ENCODE data around the gene PIGH.

PIGH gene

DNA sequence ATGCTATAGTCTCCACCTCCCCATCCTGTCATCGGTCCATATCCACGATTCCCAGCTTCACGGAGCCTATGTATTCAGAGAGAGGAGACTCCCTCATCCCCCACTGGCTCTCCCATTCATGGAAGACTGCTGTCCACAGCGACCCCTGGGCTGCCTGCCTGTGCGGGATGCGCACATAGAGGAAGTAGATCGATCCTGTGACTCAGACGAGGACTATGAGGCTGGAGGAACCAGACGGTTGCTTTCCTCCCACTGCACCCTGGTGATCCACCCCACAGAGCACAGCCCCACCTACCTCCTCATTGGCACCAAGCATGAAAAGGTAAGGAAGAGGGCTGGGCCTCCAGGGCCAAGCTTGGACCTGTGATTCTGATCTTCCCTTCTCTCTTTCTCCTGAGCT is 24.4 kb downstream of the PIGH start:
- TF ChIP-seq ISL1 (CRISPR knock-in tag; IDR thresholded peaks at IDR 0.05) (no peak), ESRRG (CRISPR knock-in tag; IDR thresholded peaks at IDR 0.05) (no peak), TCF4 (CRISPR knock-in tag; IDR thresholded peaks at IDR 0.05; ENCODE audit: borderline replicate concordance) (no peak), CSRNP3 (CRISPR knock-in tag; IDR thresholded peaks at IDR 0.05) (no peak), ZC3H10 (CRISPR knock-in tag; IDR thresholded peaks at IDR 0.05) (no peak), ZNF70 (CRISPR knock-in tag; IDR thresholded peaks at IDR 0.05) (no peak), ZFP30 (CRISPR knock-in tag; IDR thresholded peaks at IDR 0.05) (no peak), CREB5 (CRISPR knock-in tag; IDR thresholded peaks at IDR 0.05; ENCODE audit: low read depth) (no peak), ZFP3 (CRISPR knock-in tag; IDR thresholded peaks at IDR 0.05) (no peak), SNAI2 (CRISPR knock-in tag; IDR thresholded peaks at IDR 0.05) (no peak), RARB (CRISPR knock-in tag; IDR thresholded peaks at IDR 0.05) (no peak), ZNF8 (CRISPR knock-in tag; IDR thresholded peaks at IDR 0.05) (no peak), ZNF565 (CRISPR knock-in tag; conservative IDR thresholded peaks at IDR 0.05; ENCODE audit: low read depth) (no peak), PPARA (CRISPR knock-in tag; IDR thresholded peaks at IDR 0.05; ENCODE audit: borderline replicate concordance) (no peak), CSDC2 (CRISPR knock-in tag; IDR thresholded peaks at IDR 0.05) (no peak), TOX (CRISPR knock-in tag; IDR thresholded peaks at IDR 0.05; ENCODE audit: borderline replicate concordance) (no peak), POU6F1 (CRISPR knock-in tag; IDR thresholded peaks at IDR 0.05; ENCODE audit: borderline replicate concordance, low read depth) (no peak)
- TF ChIP-seq, protein P1, sequence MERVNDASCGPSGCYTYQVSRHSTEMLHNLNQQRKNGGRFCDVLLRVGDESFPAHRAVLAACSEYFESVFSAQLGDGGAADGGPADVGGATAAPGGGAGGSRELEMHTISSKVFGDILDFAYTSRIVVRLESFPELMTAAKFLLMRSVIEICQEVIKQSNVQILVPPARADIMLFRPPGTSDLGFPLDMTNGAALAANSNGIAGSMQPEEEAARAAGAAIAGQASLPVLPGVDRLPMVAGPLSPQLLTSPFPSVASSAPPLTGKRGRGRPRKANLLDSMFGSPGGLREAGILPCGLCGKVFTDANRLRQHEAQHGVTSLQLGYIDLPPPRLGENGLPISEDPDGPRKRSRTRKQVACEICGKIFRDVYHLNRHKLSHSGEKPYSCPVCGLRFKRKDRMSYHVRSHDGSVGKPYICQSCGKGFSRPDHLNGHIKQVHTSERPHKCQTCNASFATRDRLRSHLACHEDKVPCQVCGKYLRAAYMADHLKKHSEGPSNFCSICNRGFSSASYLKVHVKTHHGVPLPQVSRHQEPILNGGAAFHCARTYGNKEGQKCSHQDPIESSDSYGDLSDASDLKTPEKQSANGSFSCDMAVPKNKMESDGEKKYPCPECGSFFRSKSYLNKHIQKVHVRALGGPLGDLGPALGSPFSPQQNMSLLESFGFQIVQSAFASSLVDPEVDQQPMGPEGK (CRISPR knock-in tag; IDR thresholded peaks at IDR 0.05; ENCODE audit: borderline replicate concordance), result no peak
- TF ChIP-seq, protein P2, sequence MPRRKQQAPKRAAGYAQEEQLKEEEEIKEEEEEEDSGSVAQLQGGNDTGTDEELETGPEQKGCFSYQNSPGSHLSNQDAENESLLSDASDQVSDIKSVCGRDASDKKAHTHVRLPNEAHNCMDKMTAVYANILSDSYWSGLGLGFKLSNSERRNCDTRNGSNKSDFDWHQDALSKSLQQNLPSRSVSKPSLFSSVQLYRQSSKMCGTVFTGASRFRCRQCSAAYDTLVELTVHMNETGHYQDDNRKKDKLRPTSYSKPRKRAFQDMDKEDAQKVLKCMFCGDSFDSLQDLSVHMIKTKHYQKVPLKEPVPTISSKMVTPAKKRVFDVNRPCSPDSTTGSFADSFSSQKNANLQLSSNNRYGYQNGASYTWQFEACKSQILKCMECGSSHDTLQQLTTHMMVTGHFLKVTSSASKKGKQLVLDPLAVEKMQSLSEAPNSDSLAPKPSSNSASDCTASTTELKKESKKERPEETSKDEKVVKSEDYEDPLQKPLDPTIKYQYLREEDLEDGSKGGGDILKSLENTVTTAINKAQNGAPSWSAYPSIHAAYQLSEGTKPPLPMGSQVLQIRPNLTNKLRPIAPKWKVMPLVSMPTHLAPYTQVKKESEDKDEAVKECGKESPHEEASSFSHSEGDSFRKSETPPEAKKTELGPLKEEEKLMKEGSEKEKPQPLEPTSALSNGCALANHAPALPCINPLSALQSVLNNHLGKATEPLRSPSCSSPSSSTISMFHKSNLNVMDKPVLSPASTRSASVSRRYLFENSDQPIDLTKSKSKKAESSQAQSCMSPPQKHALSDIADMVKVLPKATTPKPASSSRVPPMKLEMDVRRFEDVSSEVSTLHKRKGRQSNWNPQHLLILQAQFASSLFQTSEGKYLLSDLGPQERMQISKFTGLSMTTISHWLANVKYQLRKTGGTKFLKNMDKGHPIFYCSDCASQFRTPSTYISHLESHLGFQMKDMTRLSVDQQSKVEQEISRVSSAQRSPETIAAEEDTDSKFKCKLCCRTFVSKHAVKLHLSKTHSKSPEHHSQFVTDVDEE (CRISPR knock-in tag; IDR thresholded peaks at IDR 0.05), result no peak
- ATAC-seq, result no peak

DNA sequence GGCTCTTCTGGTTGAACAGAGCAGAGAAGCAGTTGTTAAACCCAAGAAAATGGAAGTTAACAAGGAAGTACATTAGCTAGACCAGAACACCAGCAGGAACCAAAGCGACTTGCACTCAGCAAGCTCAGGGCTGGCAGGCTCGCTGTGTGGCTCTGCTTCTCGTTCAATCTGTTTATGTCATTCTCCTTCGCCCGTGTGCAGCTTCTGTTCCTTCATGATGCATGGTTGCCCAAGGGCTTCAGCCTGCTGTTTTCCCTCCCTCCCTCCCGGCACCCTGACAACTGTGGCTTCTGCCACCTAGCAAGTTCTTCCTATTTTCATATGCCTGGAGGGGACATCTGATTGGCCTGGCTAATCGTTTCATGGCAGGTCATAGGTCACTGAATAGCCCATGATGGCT is 25.3 kb downstream of the PIGH start:
- TF ChIP-seq ZFP3 (CRISPR knock-in tag; IDR thresholded peaks at IDR 0.05) (no peak), PPARA (CRISPR knock-in tag; IDR thresholded peaks at IDR 0.05; ENCODE audit: borderline replicate concordance) (no peak), ZC3H10 (CRISPR knock-in tag; IDR thresholded peaks at IDR 0.05) (no peak), SNAI2 (CRISPR knock-in tag; IDR thresholded peaks at IDR 0.05) (no peak), GLIS3 (CRISPR knock-in tag; IDR thresholded peaks at IDR 0.05) (no peak)
- TF ChIP-seq, protein P2 (CRISPR knock-in tag; IDR thresholded peaks at IDR 0.05), result no peak
- ATAC-seq, result no peak

Data from SK-N-SH treated with all-trans-retinoic acid at 6 μM for 48 hours (cell line).